Parathyroid adenoma (tissue), 2 donors: ENCODE results near the gene DKK3.
A peak's percentile ranks its signal among the peaks of the same experiment; 100 is the strongest.

ENCODE experiments used
- H2AFZ ChIP-seq: fragments of 300-600 bp; sonication (generic); one replicate; pipeline ENCODE4 v1.7.0; 2017; ENCODE audit warnings: antibody characterized with exemption, mild to moderate bottlenecking
- H3K27ac ChIP-seq: fragments of 300-600 bp; sonication (generic); one replicate; pipeline ENCODE4 v1.7.0; 2017
- H3K27me3 ChIP-seq: fragments of 300-600 bp; sonication (generic); one replicate; pipeline ENCODE4 v1.7.0; 2017; ENCODE audit warnings: low read length; ENCODE audit not compliant: control insufficient read depth, insufficient read depth
- H3K36me3 ChIP-seq: fragments of 300-600 bp; sonication (generic); one replicate; pipeline ENCODE4 v1.7.0; 2017; ENCODE audit warnings: low read length; ENCODE audit not compliant: control insufficient read depth, insufficient read depth
- H3K4me1 ChIP-seq: fragments of 300-600 bp; sonication (generic); one replicate; pipeline ENCODE4 v1.7.0; 2017; ENCODE audit warnings: control low read depth
- H3K4me2 ChIP-seq: fragments of 300-600 bp; sonication (generic); one replicate; pipeline ENCODE4 v1.7.0; 2017; ENCODE audit warnings: low read length
- H3K4me3 ChIP-seq: fragments of 300-600 bp; sonication (generic); one replicate; pipeline ENCODE4 v1.7.0; 2017; ENCODE audit warnings: low read depth, low read length
- H3K79me2 ChIP-seq: fragments of 300-600 bp; sonication (generic); one replicate; pipeline ENCODE4 v1.7.0; 2017; ENCODE audit warnings: control low read depth
- H3K9ac ChIP-seq: fragments of 300-600 bp; sonication (generic); one replicate; pipeline ENCODE4 v1.7.0; 2017; ENCODE audit warnings: mild to moderate bottlenecking
- H3K9me3 ChIP-seq: fragments of 300-600 bp; sonication (generic); one replicate; pipeline ENCODE4 v1.7.0; 2017; ENCODE audit warnings: low read length; ENCODE audit not compliant: control insufficient read depth
- CTCF ChIP-seq: fragments of 300-600 bp; sonication (generic); IDR thresholded peaks from one replicate; pipeline ENCODE4 v1.7.0; 2017; ENCODE audit warnings: antibody characterized with exemption, mild to moderate bottlenecking
- donor health status: primary hyperparathyroidism.

DKK3 gene

GRCh38 chr11:12009617-12010321 lies 1.3 kb upstream of the DKK3 start:
- no peaks in the 10 kb centered on the region for H3K79me2 ChIP-seq
- peak overlapping the region; percentile 89 for H2AFZ ChIP-seq
- no peak overlapping the region for H3K4me2 ChIP-seq
- no peaks in the 10 kb centered on the region for H3K9me3 ChIP-seq
- H3K4me1 ChIP-seq: no peaks in the 10 kb centered on the region
- H3K9ac ChIP-seq: no peak overlapping the region
- no peak overlapping the region for H3K4me3 ChIP-seq
- no peak overlapping the region for H3K27ac ChIP-seq
- H3K36me3 ChIP-seq: no peaks in the 10 kb centered on the region
- no peak for TF ChIP-seq CTCF
- no peaks in the 10 kb centered on the region for H3K27me3 ChIP-seq

GRCh38 chr11:12008790-12009616 lies 577 bp upstream of the DKK3 start:
- H3K27me3 ChIP-seq: no peaks in the 10 kb centered on the region
- peak overlapping the region; percentile 89 for H2AFZ ChIP-seq
- peak overlapping the region; percentile 16 for H3K4me3 ChIP-seq
- H3K79me2 ChIP-seq: no peaks in the 10 kb centered on the region
- H3K36me3 ChIP-seq: no peaks in the 10 kb centered on the region
- no peaks in the 10 kb centered on the region for H3K9me3 ChIP-seq
- TF ChIP-seq CTCF: no peak
- H3K4me1 ChIP-seq: no peaks in the 10 kb centered on the region
- H3K9ac ChIP-seq: no peak overlapping the region
- no peak overlapping the region for H3K27ac ChIP-seq
- peak overlapping the region; percentile 55 for H3K4me2 ChIP-seq

- Histone ChIP-seq H3K27me3 (no peaks in the 10 kb centered on the region), H3K36me3 (no peaks in the 10 kb centered on the region), H3K79me2 (no peaks in the 10 kb centered on the region), H3K4me2 (no peak overlapping the region), H3K27ac (no peak overlapping the region), H3K4me1 (no peaks in the 10 kb centered on the region), H3K4me3 (no peak overlapping the region), H3K9ac (no peak overlapping the region), H2AFZ (no peak overlapping the region), H3K9me3 (no peaks in the 10 kb centered on the region)
- no peak for TF ChIP-seq CTCF
Measured at GRCh38 chr11:12007230-12007593, 1.2 kb downstream of the DKK3 start.

- Histone ChIP-seq H3K4me1 (no peaks in the 10 kb centered on the region), H3K9ac (no peak overlapping the region), H3K79me2 (no peaks in the 10 kb centered on the region), H3K27me3 (no peaks in the 10 kb centered on the region), H3K9me3 (no peaks in the 10 kb centered on the region), H3K4me3 (no peak overlapping the region), H3K27ac (no peak overlapping the region), H2AFZ (no peak overlapping the region), H3K4me2 (no peak overlapping the region), H3K36me3 (no peaks in the 10 kb centered on the region)
- TF ChIP-seq CTCF: no peak
Measured at GRCh38 chr11:12006552-12007229, 1.7 kb downstream of the DKK3 start.
